ENCODE data around the gene CFAP46. TPM values are rescaled to one million over a fixed set of nuclear protein-coding genes. Genes with fewer than 3 reads are reported as not detected.

Gene CFAP46
- total and polyA plus RNA-seq, 2 of the 8 experiments (the other 6 are each of a cell fraction or from before 2014, with no cell fraction given) = 2.6 to 4.8 TPM

DNA sequence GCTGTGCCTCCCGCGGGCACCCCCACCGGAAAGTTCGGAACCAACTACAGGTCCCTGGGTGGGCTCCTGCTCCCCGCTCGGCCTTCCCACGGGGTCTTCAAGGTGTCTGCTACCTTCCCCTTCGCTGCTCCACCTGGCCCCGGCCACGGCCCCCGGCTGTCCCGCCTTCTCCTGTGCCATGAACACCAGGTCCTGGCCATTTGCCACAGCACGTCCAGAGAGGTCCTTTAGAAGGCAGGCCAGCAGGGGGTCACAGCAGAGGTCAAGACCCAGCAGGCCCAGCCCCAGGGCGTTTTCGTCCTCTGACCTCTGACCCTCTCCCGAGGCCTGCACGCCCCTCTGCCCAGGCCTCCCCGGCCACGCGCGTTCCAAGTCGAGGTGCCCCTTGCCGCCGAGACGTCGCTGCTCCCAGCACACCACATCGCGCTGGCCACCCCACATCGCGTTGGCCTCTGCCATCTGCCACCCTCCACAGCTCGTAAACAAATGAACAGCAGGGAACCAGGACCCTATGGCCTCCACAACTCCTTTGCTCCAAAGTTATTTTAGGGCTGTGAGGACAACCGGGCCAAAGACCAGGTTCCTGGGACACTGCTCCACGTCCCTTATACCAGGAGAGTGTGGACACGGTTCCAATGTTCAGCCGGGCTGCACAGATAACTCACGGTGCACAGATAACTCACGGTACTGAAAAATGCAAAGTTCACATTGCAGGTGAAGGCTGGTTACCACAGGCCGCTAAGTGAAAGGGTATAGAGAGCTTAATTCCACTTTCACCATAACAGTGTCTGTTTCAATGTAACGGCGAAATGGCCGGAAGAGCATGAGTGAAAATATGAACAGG lies 74.3 kb downstream of the CFAP46 start (continued):
- no peak for TF ChIP-seq TCF12 (IDR thresholded peaks at IDR 0.05; ENCODE audit: low read depth, low read length)
- no peak for TF ChIP-seq SIN3A (conservative IDR thresholded peaks at IDR 0.05 in 1 of 2, IDR thresholded peaks at IDR 0.05 in 1 of 2; ENCODE audit: low read depth in 1 of 2, low read length in 2 of 2)
- TF ChIP-seq CHD1 (IDR thresholded peaks at IDR 0.05; ENCODE audit: low read depth, low read length) = no peak
- no peak for TF ChIP-seq NANOG (IDR thresholded peaks at IDR 0.05; ENCODE audit: insufficient read depth, low read depth, low read length, poor library complexity, severe bottlenecking)
- no peak for TF ChIP-seq CREB1 (IDR thresholded peaks at IDR 0.05)
- no peak for TF ChIP-seq EZH2 (IDR thresholded peaks at IDR 0.05; ENCODE audit: low read depth, low read length, severe bottlenecking)
